GM18858 (cell line): ENCODE data around the gene NACC2.

Experiments used
- ATAC-seq: cut with Tn5 transposase; IDR thresholded peaks from one replicate; pipeline ENCODE4 v1.9.1; 2021; ENCODE audit not compliant: unreplicated experiment

The NACC2 gene

DNA sequence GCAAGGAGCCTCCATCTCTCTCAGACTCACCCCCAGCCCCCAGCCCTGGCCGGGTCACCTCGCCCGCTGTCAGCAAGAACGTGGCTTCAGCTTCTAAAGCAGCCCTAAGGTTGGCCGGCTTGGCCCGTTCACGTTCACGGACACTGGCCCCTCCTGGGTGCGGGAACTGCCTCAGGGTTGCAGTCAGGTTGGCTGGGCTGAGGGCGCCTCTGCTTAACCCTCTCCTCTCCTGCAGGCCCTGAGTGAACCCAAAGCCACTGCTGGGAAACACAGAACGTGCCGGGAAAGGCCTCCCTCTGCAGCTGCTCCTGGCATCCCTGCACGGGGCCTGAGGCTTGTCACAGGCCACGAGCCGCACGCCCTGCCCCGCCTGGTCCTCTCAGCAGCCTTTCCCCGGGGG is 93.9 kb downstream of the NACC2 start:
- ATAC-seq: no peak

- no peak for ATAC-seq
These were observed 96.5 kb downstream of the NACC2 start for GRCh38 chr9:135998410-135999071.

- ATAC-seq: no peak
These were observed 97.1 kb downstream of the NACC2 start for GRCh38 chr9:135998016-135998380.

DNA sequence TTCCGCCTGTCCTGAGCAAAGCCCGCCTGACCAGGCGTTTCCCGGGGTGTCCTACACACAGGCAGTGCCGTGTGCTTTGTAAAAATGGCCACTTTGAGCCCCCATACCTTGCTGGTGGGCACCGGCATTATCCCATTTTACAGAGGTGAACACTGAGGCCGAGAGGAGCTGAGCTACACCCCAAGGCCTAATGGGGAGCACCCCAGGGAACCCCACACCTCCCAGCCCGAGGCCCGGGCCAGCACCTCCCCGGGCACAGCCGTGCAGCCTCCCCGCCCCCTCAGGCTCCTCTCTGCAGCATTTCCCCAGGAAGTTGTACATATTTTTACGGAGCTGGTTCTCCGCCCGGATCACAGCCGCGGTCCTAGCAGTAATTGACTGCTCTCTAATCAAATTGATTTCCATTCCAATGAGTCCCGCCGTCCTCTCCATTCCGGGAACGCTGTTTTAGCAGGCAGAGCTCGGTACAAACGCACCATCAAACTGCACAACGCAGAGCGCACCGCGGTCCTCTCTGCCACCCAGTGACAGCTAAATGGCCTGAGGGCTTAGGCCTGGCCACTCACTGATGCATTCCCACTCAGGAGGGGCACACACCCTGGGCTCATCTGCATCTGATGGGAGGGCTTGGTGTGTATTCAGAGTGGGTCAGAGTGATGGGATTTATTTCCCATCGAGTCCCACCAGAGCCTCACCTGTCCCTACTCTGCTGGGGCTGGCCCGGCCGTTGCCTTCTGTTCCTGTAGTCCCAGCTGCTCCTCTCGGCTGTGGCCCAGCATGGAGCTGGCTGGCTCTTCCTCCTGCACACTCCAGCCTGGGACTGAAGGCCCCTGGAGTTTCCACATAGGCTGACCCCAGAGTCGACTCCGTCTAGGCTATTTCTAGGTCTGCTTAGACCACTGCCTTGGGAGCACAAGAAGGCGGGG is 97.7 kb downstream of the NACC2 start:
- ATAC-seq: no peak

GRCh38 chr9:135995816-135996215 is 99.3 kb downstream of the NACC2 start:
- no peak for ATAC-seq

DNA sequence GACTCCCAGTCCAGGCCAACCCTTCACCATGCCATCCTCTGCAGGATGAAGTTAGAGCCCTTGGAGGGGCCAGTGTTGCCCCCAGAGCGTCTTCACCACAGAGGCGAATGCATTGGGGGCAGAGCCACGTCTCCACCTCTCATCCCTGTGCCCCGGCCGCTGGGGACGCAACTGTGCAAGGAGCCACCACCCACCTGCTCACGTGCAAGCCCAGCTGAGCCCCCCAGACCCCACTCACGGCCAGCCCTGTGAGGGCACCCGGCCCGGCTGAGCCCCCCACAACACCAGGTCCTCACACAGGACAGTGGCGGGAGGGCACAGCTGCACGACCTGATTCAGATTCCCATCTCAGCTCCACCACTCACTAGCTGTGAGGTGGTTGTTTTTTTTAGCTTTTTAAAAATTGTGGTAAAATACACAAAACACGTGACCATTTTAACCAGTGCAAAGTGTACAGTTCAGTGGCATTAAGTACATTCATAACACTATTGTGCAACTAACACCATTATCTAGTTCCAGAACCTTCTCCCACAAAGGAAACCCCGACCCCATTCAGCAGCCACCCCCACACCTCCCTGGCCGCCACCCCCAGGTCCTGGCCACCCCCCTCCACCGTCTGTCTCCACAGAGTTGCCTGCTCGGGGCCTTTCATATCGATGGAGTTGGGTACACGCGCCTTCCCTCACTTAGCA is 100.4 kb downstream of the NACC2 start:
- ATAC-seq: no peak

- no peak for ATAC-seq
These were observed 101.2 kb downstream of the NACC2 start for GRCh38 chr9:135993765-135994500.

- ATAC-seq: no peak
These were observed 101.7 kb downstream of the NACC2 start for GRCh38 chr9:135993409-135993742.

GRCh38 chr9:135992486-135993408 is 102.3 kb downstream of the NACC2 start:
- ATAC-seq: no peak

DNA sequence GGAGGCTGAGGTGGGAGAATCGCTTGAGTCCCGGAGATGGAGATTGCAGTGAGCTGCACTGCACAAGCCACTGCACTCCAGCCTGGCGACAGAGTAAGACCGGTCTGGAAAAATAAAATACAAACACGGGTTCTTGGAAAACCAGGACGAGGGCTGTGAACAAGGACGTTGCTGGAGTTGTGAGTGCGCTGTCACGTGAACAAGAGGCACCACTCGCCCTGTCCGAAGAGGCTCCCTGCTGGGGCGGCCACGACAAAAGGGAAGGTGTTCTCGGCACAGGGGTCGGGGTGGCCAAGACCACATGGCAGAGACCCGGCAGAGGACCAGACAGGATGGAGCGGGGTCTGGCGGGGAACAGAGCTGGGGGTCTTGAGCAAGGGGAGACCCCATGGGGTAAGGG is 103.3 kb downstream of the NACC2 start:
- no peak for ATAC-seq

DNA sequence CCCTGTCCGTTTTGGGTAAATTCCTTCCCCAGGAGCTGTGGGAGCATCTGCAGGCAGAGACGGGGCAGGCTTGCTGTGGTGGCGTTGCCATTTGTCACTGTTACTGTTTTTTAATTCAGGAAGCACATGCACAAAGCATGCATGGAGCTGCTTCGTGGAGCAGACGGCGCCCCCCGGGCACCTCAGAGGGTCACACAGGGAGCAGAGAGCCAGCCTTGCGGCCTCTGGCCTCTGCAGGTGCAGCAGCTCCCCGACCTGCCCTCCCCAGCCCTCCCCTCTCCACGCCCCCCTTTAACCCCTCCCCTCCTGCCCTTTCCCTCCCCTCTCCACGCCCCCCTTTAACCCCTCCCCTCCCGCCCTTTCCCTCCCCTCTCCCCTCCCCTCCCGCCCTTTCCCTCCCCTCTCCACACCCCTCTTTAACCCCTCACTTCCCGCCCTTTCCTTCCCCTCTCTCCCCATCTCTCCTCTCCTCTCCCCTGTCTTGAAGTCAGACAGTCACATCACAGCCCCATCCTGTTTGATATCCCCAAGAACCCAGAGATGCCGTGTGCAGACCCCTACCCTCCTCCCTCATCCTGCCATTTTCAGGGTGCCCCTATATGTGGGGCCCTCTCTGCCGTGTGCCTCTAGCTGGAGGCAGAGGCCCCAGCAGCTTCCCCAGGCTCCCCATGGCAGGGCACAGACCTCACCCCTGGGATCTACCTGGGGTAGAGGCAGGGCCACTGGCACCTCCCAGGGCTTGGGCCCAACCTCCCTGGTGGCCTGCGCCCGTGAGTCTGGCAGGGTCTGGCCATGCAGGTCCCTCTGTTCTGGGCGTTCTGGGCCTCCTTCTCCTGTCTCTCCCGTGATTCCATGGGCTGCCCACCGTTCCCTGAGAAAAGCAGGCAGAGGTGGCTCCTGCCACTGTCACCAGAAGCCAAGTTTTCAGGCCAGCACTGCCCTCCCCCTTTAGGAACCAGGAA is 104.3 kb downstream of the NACC2 start:
- ATAC-seq: no peak

GRCh38 chr9:135989722-135990467 is 105.2 kb downstream of the NACC2 start:
- ATAC-seq: no peak

DNA sequence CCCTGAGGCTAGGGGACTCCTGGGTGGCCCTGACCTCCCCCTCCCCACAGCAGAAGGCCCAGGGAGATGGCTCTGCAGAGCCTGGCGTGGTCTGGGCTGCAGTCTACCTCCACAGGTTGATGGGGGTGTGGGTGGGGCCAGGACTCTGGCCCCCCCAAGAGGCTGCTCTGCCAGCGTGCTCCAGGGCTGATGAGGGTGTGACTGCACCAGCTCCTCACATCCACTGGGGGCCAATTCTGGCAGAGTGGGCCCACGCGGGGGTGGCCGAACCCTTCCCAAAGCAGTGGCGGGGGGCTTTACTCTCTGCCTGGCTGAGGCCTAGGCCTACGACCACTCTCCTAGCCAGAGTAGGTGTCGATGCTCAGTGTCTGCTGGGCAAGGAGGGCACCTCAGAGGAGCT is 105.9 kb downstream of the NACC2 start:
- ATAC-seq: no peak

- no peak for ATAC-seq
These were observed 106.6 kb downstream of the NACC2 start for GRCh38 chr9:135988493-135988892.

DNA sequence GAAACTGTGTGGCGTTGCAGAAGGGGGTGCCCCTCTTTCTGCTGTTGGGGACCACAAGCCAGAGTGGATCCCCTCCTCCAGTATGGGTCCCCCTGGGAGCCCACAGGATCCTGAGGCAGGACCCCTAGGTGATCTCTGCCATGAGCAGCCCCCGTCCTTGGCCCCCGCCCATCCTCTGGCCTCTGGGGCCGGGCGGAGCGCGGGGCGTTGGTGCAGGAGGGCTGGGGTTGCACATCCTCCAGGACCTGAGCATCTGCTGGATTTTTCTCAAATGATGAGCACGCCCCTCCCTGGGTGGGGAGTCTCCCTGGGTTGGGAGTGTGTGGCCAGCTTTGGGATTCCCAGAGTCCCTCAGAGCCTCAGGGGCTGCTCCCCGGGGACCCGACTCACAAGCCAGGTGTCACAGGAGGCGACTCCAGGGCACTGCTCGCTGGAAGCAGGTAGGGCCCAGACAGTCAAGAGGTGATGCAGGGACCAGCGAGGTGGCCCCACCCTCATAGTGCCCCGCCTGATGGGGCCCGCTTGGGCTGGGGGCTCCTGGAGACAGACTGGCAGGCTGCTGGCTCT is 107.2 kb downstream of the NACC2 start:
- ATAC-seq: no peak

GRCh38 chr9:135986605-135987004 is 108.5 kb downstream of the NACC2 start:
- ATAC-seq: no peak

GRCh38 chr9:135985889-135986288 is 109.2 kb downstream of the NACC2 start:
- no peak for ATAC-seq

- no peak for ATAC-seq
These were observed 109.7 kb downstream of the NACC2 start for GRCh38 chr9:135985459-135985774.
